NT2/D1 (cell line): Measurements from ENCODE around the gene KLHL11.

Source experiments
- SUZ12 ChIP-seq: IDR thresholded peaks from 2 replicates; pipeline ENCODE4 v1.6.1; 2011; ENCODE audit not compliant: insufficient read length, insufficient read depth; ENCODE audit errors: extremely low read depth
- YY1 ChIP-seq: IDR thresholded peaks from 2 replicates; pipeline ENCODE4 v1.6.1; 2011; ENCODE audit not compliant: insufficient read length, insufficient read depth
- ZNF274 ChIP-seq: IDR thresholded peaks from 2 replicates; pipeline ENCODE4 v1.6.1; 2011; ENCODE audit warnings: mild to moderate bottlenecking, low read depth, low read length

DNA sequence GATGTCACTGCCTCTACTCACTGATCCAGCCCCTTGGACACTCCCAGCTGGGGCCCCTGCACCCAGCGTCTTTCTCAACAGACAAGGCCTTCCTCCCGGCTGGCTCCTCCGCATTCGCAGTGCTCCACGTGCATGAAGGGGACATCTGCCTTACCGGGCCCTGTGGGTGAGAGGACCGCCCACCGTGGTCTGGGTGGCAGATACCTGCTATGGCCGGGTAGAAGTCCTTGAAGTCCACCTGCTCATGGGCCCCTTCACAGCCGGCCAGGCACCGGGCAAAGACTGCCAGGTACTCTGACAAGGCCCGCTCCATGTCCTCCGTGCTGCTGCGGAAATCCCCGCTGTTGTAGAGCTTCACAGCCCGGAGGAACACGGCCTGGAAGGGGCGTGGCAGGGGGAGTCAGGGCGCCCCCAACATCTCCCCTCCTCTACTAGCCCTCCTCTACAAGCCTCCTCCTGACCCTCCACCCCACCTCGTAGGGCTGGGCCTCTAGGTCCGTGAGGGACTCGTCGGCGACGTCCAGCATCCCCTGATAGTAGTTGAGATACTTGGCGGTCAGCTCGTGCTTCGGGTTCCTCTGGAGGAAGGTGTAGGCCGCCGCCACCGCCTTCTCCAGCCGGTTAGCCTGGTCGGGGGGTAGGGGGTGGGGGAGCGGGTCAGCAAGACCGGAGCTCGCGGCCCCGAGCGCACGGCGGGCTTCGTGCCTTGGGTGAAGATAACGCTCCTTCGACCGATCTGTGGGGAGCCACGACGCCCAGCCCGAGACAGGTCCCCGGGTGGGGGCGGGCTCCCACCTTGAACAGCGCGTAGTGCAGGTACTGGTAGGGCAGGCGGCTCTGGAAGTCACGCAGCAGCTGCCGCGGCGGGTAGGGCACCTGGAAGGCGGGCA lies 54.3 kb downstream of the KLHL11 start:
- TF ChIP-seq YY1 (no peak), SUZ12 (no peak), ZNF274 (no peak)
